Bone marrow (tissue), 2 donors: ENCODE results near the gene CD74.

Experiments used
- DNase-seq, 2 donors: peaks; one replicate each; lab custom pipeline; 2025; lab: John Stamatoyannopoulos, UW

The CD74 gene

DNA sequence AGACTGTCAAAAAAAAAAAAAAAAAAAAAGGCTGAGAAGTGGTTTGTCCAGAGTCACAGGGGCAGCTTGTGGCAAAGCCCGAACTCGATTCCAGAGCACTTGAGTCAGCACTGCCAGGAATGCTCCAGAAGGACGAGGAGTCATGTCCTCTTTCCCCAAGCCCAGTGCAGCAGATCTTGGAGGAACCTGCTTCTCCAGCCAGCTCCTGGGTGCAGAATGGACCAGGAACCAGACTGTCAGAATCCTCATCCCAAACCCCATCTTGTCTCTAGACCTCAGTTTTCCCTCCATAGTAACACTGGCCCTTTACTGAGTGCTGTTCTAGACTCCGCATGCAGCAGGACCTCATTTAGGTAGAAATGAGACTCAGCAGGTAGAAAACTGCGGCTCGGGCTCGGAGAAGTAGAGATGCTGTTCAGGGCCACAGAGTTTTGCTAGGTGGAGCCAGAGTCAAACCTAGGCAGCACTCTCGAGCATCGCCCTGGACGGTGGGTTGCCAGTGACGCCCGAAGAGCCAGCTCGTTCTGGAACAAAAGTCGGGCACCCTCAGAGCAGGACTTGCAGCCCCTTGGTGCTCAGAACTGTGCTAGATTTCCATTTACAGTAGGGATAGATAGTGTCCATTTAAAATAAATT, 15.4 kb downstream of the CD74 start:
- DNase-seq: no peak

DNA sequence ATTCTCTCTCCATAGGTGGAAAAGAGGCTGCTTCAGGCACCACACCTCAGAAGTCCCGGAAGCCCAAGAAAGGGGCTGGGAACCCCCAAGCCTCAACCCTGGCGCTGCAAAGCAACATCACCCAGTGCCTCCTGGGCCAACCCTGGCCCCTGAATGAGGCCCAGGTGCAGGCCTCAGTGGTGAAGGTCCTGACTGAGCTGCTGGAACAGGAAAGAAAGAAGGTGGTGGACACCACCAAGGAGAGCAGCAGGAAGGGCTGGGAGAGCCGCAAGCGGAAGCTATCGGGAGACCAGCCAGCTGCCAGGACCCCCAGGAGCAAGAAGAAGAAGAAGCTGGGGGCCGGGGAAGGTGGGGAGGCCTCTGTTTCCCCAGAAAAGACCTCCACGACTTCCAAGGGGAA, 16.4 kb downstream of the CD74 start:
- DNase-seq: no peak

DNA sequence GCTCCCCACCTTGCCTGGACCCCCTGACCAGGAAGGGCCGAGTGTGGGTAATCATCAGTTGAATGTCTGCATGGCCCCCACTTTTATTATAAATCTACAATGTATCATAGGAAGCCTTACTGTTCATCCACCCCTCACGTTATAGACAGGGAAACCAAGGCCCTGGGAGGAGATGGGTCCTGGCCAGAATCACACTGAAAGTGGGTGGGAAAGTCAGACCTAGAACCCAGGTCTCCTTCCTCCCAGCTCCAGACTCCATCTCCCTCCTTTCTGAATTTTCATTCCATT, 17.1 kb downstream of the CD74 start:
- DNase-seq: no peak

DNA sequence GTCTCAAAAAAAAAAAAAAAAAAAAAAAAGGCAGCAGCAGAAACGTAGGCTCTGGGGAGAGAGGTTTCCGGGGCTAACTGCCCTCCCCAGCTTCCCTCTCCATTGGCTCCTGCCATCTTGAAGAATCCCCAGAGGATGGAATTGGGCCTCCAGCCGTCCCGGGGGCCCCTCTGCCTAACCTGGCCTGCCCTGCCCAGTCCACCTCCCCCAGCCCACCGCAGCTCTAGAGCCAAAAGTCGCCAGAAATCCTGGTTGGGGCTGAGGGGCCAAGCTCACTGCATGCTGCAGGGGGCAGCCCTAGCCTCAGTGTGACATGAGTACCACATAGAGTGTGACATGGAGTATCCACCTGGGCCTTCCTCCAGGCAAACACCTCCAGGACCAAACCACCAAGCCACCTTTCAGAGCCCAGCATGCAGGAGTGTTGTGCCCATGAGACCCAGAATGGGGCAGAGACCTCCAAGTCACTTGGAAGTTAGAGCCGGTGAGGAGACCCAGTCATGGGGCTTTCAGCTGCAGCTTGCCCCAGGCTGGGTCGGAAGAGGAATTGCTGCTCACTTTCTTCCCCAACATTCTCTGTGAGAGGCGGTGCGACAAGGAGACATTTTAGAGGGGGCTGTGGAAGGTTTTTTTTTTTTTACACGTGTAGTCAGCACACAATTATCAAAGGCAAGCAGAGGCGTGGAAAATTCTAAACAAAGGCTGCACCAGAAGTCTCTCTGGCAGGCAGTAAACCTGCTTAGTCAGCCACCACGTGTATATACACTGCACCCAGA, 17.6 kb downstream of the CD74 start:
- DNase-seq: no peak

DNA sequence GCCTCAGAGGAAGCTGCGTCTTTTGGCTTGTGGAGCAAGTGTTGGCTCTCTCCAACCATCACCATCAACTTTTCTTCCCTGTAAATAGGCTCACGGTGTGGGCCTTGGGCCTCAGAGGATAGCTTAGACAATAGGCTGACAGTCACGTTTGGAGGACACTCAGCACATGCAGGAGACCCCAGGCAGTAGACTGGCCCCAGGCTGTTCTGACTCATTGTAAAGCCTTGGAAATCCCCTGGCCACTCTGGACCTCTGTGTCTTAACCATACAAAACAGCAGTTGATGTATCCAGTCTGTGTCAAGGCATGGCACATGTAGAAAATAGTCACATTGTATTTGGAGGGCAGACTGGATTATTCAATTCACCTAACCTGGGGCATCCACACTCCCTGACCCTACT, 18.6 kb downstream of the CD74 start:
- no peak for DNase-seq

DNA sequence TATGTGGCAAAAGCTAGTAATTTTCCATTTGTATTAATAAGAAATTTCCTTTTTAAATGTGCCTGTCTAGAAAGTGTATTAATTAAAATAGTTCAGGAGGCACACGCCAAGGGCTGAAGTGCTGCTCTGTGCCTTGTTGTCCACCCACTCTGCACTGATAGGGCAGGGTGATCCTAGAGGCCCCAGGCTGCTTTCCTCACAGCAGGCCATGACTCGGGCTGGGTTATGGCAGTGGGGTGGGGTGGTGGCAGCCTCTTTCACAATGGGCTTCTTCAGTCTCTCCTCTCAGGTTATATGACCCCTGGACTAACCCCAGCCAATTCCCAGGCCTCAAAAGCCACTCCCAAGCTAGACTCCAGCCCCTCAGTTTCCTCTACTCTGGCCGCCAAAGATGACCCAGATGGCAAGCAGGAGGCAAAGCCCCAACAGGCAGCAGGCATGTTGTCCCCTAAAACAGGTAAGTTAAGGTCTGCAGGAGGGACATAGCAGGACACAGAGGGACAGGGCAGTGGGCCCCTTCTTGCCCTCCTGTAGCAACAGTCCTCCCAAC, 19.5 kb downstream of the CD74 start:
- no peak for DNase-seq

DNA sequence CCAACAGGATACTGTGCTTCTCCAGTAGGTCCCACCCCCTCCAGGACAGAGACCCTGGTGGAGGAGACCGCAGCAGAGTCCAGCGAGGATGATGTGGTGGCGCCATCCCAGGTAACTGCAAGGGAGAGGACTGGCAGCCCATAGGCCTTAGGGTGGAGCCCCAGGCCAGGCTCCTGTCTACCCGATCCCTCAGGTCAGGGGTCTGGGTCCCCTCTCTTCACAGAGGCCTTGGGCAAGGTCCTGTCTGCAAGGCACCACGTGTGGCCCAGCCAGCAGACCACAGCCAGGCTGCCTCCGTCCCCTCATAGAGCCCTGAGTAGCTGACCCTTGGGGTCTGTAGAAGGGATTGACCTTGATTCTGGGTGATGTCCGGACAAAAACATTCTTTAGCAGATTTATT, 20.0 kb downstream of the CD74 start:
- no peak for DNase-seq

DNA sequence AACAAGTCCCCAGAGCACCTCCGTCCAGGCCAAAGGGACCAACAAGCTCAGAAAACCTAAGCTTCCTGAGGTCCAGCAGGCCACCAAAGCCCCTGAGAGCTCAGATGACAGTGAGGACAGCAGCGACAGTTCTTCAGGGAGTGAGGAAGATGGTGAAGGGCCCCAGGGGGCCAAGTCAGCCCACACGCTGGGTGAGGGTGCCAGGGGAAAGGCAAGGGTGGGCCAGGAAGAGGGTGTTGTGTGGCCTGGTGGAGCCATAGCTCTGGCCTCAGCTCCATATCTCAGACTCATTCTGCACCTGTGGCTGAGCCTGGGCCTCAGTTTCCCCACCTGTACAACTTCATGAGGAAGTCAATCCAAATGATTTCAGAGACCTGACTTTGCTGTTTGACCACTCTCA, 20.7 kb downstream of the CD74 start:
- no peak for DNase-seq

DNA sequence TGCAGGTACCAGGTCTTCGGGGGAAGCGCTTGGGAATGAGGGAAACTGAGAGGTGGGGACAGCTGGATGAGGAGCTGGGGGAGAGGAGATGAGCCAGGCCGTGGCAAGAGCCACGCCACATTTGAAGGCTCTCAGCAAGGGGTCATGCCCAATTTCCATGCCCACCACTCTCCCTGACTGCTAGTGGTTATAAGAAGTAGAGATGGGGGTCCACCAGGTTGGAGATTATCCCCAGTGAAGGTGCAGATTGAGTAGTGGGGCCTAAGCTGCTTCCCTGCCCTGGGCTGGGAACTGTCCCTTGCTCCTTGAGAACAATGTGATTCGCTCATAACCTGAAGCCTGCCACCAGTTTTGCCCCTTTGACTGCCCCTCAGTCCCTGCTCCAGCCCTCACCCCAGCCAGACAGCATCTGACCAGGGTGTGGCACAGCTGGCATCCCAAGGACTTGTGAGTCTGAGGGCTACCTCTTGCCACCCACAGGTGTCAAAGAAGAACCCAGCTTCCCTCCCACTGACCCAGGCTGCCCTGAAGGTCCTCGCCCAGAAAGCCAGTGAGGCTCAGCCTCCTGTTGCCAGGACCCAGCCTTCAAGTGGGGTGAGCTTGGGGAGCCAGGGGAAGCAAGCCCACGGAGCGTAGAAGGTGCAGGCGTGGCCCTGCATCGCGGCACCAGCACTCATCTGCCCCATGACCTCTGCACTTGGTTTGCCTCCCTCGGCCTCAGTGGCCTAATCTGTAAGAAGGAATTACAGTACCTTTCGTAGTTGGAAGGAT, 21.5 kb downstream of the CD74 start:
- no peak for DNase-seq

DNA sequence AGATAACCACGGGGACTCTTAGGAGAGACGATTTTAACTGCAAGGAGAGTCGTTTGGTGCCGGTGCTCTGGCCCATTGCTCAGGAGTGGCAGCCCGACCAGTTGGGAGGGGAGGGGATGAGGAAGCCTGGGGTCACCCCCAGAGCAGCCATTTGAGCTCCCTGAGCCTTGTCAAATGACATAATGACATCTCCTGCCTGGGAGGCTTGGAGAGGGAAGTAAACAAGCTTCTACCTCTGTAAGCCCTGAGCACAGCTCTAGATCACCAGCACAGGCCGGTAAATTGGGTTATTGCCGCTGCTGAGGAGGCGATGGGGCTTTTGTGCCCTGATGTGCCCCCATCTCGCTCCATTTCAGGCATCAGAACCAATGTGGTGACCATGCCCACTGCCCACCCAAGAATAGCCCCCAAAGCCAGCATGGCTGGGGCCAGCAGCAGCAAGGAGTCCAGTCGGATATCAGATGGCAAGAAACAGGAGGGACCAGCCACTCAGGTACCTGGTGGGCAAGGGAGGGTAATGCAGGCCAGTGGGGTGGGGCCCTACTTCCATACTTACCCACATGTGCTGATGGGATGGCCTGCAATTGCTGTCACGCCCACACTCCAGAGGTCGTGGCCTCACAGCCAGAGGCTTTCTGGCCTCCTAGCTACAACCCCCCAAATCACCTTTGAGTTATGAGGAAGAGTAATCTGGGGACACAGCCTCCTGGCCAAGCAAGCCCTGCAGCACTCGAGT, 23.0 kb downstream of the CD74 start:
- no peak for DNase-seq

DNA sequence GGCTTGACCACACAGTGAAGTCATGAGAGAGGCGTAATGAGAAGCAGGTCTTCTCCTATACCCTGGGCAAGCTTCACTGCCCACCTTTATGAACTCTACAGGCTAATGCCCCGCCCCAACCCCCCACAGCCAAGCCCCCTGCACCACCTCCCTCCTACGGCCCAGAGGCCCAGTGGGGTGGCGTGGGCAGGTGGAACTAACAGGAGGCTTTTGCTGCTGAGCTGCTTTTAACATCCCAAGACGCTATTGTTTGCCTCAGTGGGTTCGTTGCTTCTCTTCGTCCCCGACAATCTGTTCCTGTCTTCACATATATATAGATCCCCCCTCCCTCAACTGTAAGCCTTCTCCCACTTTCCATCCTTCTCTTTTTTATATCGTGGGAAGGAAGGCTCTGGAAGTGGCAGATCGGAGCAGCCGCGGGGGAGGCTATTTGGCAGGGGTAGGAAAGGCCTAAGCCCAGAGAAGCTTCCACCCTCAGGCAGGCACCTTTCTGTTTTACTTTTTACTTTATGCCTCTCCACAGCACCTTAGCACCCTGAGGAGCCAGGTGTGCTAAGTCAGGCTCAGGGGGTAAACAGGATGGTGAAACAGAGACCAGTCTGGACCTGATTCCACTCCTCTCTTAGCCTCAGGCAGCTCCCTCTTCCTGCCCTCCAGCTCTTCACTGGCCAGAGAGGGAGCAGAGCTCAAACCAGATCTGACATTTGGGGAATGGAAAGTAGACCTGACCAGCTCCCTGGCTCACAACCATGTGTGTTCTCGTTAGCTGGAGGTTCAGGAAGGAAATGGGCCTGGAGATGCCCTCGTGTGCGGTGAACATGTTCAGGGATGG, 26.5 kb downstream of the CD74 start:
- no peak for DNase-seq

DNA sequence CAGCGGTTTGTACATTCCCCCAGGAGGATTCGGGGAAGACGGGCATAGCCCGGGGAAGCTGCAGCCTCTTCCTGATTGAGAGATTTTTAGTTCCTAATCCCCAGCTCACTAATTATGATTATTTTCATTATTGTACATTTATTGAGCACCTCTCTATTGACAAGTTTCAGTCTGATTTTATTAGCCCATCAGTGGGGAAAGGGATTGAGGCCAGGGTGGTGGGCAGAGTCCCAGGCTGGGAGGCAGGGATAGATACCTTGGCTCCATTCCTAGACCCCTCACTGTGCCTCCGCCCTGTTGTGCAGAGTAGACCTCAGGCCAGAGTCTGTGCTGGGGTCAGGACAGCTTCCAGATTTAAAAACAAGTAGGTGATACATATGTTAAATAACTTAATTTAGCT, 28.0 kb downstream of the CD74 start:
- DNase-seq: no peak

DNA sequence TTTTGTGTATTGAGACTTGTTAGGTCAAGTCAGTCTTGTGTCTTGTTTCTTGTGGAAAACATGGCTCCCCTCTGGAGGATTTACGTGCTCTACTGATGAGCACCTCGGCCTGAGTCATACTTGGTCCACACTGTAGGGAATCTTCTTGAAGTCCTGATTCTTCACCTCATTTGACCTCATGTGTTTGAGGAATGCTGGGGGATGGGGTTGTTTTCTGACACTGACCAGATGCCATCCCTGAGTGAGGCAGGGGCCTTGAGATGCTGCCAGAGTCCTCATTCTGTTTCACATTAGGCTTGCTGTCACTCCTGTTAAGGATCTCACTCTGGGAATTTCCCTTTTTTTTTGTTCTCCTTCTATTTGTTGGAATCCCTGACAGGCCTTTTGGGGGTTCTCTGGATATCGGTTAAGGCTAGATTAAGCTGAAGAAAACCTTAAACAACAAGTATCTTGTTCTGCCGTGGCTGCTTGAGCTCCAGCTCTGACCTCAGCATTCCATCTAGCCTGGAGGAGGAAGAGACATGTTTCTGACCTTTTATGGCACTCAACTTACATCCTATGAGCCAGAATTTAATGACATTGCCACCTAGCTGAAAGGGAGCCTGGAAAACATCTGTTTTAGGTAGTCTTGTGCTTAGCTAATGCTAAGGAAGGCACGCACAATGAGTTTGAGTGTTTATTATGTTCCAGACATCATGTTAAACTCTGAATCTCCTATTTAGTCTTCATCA, 34.6 kb downstream of the CD74 start:
- DNase-seq: no peak

DNA sequence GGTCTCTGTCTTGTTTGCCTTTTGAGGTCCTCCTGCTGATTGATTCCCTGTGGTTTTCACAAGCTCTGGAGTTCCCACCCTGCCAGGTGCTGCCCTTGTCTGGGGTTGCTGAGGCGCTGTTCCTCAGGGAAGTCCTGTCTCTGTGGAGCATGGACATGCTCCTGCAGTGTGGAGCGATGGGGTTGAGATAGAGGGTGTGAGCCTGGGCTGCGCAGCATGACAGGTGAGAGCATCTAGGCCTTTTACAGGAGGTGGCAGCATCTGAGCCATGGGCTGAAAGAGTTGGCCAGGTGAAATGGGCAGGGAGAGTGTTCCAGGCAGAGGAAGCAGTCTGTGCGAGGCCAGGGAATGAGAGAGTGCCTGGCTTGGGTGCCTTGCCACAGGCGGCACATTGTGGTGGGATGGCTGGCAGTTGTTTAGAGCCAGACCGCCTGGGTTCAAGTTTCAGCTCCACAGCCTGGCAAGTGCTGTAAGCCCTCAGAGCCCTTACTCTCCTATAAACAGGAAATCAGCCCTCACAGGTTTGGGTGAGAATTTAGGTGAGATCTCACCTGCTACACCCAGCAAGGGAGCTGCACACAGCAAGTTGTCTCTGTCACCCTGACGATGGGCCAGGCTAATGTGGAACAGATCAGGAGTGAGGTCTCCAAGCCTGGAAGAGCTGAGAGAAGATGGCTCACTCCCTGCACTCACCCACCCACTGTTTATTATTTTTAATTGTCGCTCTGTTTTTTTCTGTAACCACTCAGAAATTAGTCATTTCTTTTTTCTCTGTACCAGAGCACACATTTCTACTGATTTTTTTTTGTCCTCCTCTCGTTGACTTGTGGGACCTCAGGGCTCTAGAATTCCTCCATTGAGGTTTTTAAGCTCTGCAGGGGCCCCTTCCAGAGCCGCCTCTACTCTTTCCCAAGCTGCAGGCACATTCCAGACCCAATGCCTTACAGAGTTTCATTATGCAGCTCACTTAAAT, 35.6 kb downstream of the CD74 start:
- no peak for DNase-seq

DNA sequence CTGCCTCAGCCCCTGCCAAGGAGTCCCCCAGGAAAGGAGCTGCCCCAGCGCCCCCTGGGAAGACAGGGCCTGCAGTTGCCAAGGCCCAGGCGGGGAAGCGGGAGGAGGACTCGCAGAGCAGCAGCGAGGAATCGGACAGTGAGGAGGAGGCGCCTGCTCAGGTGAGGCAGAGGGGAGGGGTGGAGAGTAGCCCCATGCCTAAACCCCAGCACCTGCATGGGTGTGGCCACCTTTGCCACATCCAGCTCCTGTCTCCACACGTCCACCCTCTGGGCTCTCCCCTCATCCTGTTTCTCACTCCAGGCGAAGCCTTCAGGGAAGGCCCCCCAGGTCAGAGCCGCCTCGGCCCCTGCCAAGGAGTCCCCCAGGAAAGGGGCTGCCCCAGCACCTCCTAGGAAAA, 38.1 kb downstream of the CD74 start:
- DNase-seq: no peak

DNA sequence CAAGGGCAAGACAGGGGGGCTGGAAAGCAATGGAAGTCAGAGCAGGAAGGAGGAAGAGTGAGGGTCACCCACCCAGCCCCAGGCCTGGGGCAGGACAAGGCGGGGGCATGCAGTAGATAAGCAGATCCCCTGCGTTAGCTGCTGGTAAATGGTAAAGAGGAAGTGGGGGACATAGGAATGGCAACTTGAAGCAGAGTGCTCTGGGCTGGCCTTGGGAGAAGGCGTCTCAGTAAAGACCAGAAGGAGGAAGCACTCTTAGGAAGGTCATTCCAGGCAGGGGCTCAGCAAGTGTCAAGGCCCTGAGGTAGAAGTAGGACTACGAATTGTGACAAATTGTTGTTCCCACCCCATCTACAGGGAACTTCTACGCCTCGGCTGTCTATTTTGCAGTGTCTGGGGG, 40.1 kb downstream of the CD74 start:
- DNase-seq: no peak

DNA sequence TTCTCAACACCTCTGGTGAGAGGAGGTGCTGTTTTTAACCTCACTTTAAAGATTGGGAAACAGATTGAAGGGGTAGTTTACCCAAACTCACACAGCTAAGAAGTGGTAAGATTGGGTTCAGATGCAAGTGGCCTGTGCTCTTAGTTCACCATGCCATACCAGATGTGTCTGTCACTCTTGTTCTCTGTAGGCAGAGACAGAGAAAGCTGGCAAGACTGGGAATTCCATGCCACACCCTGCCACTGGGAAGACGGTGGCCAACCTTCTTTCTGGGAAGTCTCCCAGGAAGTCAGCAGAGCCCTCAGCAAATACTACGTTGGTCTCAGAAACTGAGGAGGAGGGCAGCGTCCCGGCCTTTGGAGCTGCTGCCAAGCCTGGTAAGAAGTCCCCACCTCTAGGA, 44.2 kb downstream of the CD74 start:
- no peak for DNase-seq

DNA sequence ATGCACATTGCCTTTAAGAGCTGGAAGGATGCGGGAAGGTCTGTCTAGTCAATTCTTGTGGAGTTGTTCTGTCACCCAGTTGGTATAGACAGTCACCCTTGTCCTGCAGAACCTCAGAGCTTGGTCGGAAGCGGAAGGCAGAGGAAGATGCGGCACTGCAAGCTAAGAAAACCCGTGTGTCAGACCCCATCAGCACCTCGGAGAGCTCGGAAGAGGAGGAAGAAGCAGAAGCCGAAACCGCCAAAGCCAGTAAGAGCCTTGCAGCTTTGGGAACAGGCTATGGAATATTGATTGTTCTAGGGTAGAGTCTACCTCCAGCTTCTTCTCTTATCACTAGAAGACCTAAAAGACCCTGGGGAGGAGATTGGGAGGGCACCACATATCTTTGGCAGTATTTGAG, 48.7 kb downstream of the CD74 start:
- DNase-seq: no peak

DNA sequence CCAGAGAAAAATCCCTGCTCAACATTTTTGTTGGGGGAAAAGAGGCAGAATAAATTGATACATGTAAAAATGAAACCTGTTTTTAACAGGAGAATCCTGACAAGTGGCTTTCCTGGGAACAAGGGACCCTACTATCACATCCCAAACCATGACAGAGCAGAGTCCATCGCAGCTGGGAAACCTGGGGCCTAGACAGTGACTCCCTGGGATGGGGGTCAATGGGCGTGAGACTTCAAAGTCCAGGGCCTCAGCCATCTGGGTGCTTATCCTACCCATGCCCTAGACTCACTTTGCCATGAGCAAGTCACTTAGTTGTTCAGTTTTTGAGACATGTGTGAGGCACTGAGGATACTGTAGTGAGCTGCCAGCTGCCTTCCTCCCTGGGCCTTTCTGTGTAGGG, 49.5 kb downstream of the CD74 start:
- no peak for DNase-seq

DNA sequence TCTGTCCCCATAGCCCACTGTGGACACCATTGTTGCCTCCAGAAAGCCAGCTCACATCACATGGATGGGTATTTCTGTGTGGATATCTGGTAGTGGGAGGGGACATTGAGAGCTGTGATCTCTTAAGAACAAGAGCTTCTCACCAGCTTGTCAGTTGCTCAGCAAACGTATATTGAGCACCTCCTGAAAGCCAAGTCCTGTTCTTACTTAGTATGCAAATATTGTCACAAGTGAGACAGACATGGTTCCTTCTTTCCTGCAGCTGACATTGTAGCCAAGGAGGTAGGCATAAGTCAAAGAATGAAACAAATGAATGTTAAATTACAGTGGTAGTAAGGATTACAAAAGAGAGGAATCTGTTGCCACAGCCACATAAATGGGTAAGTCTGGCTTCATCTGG, 51.4 kb downstream of the CD74 start:
- no peak for DNase-seq
